Measurements from ENCODE around the gene C19orf18. TPM values are rescaled to one million over a fixed set of nuclear protein-coding genes. Genes with fewer than 3 reads are reported as not detected.

The C19orf18 gene
- total and polyA plus RNA-seq, 2 donors (not counting 3 experiments of a cell fraction or from before 2014, with no cell fraction given): 0.08 to 0.64 TPM

DNA sequence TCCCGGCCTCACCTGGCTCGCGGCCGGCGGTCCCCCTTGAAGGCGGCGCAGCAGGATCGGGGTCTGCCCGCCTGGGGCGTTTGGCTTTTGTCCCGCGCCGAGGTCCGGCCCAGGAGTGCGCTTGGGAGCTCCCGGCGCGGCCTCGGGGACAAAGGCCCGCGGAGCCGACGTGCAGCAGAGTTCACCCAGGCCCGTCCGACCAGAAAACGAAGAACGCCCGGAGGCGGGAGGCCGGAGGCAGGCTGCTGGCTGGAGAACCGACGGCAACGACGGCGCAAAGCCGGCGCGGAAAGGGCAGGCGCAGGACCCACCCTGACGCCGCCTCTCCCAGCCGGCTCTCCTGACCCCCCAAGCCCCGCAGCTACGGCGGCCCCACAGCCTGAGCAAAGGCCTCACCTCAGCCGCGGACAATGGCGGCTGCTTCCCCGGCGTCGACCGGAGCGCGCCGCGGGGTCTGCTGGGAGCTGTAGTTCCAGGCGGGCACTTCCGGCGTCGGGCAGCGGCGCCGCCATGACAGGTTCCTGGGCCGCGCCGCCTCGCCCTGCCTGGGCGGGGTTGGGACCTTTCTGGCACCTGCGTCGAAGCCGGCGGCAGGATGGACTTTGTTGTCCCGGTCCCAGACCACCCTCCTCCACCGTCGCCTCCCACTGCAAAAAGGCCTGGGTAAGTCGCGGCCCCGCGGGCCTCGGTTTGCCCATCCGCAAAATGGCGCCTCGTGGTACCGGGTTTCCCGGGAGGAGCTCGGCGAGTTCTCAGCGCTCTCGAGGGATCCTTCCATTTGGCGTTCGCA lies 28.2 kb upstream of the C19orf18 start, which contains the start of gene ZNF606:
TSS of gene ZNF606 (minus strand) at position 437 of the 790 bp plus-strand sequence. CDS start 1,501 bp downstream, outside the sequence.
- peak within 1 kb of the TSS; percentile 39 to 90 (median 75) for H3K4me3 ChIP-seq (replicated peaks in 1 of 3; ENCODE audit: insufficient read depth in 1 of 3, low read depth in 1 of 3, low read length in 3 of 3)
- H4K20me1 ChIP-seq (replicated peaks; ENCODE audit: control insufficient read depth, extremely low read depth, insufficient read depth, low read length): no peaks in the 10 kb centered on the region
- H3K9ac ChIP-seq (replicated peaks; ENCODE audit: extremely low read depth, insufficient read depth, low read length): peak within 1 kb of the TSS; percentile 76
- H3K27me3 ChIP-seq (ENCODE audit: control insufficient read depth in 2 of 2, insufficient read depth in 2 of 2, low read length in 2 of 2): no peaks in the 10 kb centered on the region
- peak; percentile 90 for FAIRE-seq
- H3K79me2 ChIP-seq (ENCODE audit: control insufficient read depth, insufficient read depth, low read length): peaks cover 1% of the 10 kb centered on the region
- peak within 1 kb of the TSS; percentile 70 for H3K4me2 ChIP-seq (ENCODE audit: insufficient read depth, low read length)
- DNase-seq (ENCODE audit: low read depth, low spot score): peak; percentile 89
- dilution Hi-C loops (cut with MboI; ENCODE audit: extremely low pct_ligation_motif_present, low sequenced_read_pairs): no loop called here
- intact Hi-C loops (cut with micrococcal nuclease): loop anchor here (1.0 to 10.0 kb wide), 3 partner anchors 55 to 368 kb away; partner anchors contain the start of genes ZNF211, ZNF256 and ZNF329
- peaks cover 5% of the 10 kb centered on the region for H3K4me1 ChIP-seq (ENCODE audit: control insufficient read depth, extremely low read depth, insufficient read depth, low read length)
- H3K36me3 ChIP-seq (ENCODE audit: control insufficient read depth in 2 of 2, extremely low read depth in 1 of 2, insufficient read depth in 2 of 2, low read length in 2 of 2): peaks cover 10 to 24% of the 10 kb centered on the region in 2 experiments
- no peaks in the 10 kb centered on the region for H3K9me1 ChIP-seq (replicated peaks; ENCODE audit: control insufficient read depth, extremely low read depth, insufficient read depth, low read length)
- ChIA-PET CTCF (interaction anchor here (0.8 to 0.9 kb wide), 2 partner anchors 13 to 67 kb away, joined by 3 read pairs; partner anchors contain the start of gene ZNF418), POLR2A (interaction anchor here (0.7 to 1.4 kb wide), 4 partner anchors 17 to 321 kb away, joined by 3 to 5 read pairs (median 4); partner anchors contain the start of genes ZNF274, ZNF329 and ZNF551)
- BruUV-seq (replicated peaks): TSS peak; percentile 63
- H2AFZ ChIP-seq (ENCODE audit: low read depth, low read length): peak within 1 kb of the TSS; percentile 98
- TF ChIP-seq JUN (IDR thresholded peaks at IDR 0.05; ENCODE audit: borderline replicate concordance, insufficient read depth, insufficient read length, low read depth): no peak
- TF ChIP-seq POLR2AphosphoS5 (IDR thresholded peaks at IDR 0.05; ENCODE audit: insufficient read depth, low read depth, low read length): peak; percentile 94
- peak; percentile 67 for TF ChIP-seq POLR2A (IDR thresholded peaks at IDR 0.05; ENCODE audit: low read depth, low read length)
- TF ChIP-seq, protein P1, sequence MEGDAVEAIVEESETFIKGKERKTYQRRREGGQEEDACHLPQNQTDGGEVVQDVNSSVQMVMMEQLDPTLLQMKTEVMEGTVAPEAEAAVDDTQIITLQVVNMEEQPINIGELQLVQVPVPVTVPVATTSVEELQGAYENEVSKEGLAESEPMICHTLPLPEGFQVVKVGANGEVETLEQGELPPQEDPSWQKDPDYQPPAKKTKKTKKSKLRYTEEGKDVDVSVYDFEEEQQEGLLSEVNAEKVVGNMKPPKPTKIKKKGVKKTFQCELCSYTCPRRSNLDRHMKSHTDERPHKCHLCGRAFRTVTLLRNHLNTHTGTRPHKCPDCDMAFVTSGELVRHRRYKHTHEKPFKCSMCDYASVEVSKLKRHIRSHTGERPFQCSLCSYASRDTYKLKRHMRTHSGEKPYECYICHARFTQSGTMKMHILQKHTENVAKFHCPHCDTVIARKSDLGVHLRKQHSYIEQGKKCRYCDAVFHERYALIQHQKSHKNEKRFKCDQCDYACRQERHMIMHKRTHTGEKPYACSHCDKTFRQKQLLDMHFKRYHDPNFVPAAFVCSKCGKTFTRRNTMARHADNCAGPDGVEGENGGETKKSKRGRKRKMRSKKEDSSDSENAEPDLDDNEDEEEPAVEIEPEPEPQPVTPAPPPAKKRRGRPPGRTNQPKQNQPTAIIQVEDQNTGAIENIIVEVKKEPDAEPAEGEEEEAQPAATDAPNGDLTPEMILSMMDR (IDR thresholded peaks at IDR 0.05; ENCODE audit: extremely low read depth in 1 of 2, insufficient read depth in 1 of 2, low read depth in 1 of 2, low read length in 2 of 2): no peak
- peaks cover 5% of the 10 kb centered on the region for H3K9me3 ChIP-seq (replicated peaks; ENCODE audit: control insufficient read depth, insufficient read depth, low read length)
- peak within 1 kb of the TSS; percentile 24 for H3K27ac ChIP-seq (ENCODE audit: insufficient read depth, low read depth, low read length)

Data from endothelial cell of umbilical vein (primary cell).